Pulmonary artery endothelial cell (primary cell): ENCODE measurements around the gene ROCK2. TPM values are rescaled to one million over a fixed set of nuclear protein-coding genes. Genes with fewer than 3 reads are reported as not detected.
A peak's percentile ranks its signal among the peaks of the same experiment; 100 is the strongest.

Source experiments
- DNase-seq: peaks from one replicate; pipeline ENCODE4 v3.0.0-alpha.2; 2011; ENCODE audit warnings: low read depth, low spot score
- total RNA-seq: library from RNA; depleted of rRNA; stranded (reverse); fragments of >200 nt; gene quantifications from 2 replicates; pipeline ENCODE4 v1.2.3, GENCODE V29; 2014

ROCK2 gene
- total RNA-seq, 1 donor from 2014 or later = 53.4 TPM

GRCh38 chr2:11157296-11157695 lies 187.1 kb downstream of the ROCK2 start:
- DNase-seq = no peak

GRCh38 chr2:11156396-11157075 lies 187.9 kb downstream of the ROCK2 start:
- DNase-seq = no peak

- peak; percentile 49 for DNase-seq
Measured at GRCh38 chr2:11155381-11156035, 188.9 kb downstream of the ROCK2 start, which contains the start of gene SLC66A3. Gene SLC66A3, plus strand, starts transcription at chr2:11155467. Its CDS starts 80 bp downstream, at chr2:11155547.

GRCh38 chr2:11154923-11155380 lies 189.5 kb downstream of the ROCK2 start:
- DNase-seq = peak; percentile 77

GRCh38 chr2:11154016-11154922 lies 190.2 kb downstream of the ROCK2 start:
- no peak for DNase-seq

- no peak for DNase-seq
Measured at GRCh38 chr2:11152591-11152990, 191.8 kb downstream of the ROCK2 start.

GRCh38 chr2:11147263-11147662 lies 197.2 kb downstream of the ROCK2 start:
- DNase-seq = no peak

- no peak for DNase-seq
Measured at GRCh38 chr2:11146076-11146475, 198.4 kb downstream of the ROCK2 start.

- DNase-seq = no peak
Measured at GRCh38 chr2:11145350-11145749, 199.1 kb downstream of the ROCK2 start.

GRCh38 chr2:11144738-11145079 lies 199.7 kb downstream of the ROCK2 start:
- DNase-seq = no peak

- no peak for DNase-seq
Measured at GRCh38 chr2:11144077-11144737, 200.2 kb downstream of the ROCK2 start.

- no peak for DNase-seq
Measured at GRCh38 chr2:11142987-11143386, 201.4 kb downstream of the ROCK2 start.

- DNase-seq = no peak
Measured at GRCh38 chr2:11142330-11142729, 202.1 kb downstream of the ROCK2 start.

- no peak for DNase-seq
Measured at GRCh38 chr2:11141319-11141718, 203.1 kb downstream of the ROCK2 start.

- DNase-seq = no peak
Measured at GRCh38 chr2:11140492-11140891, 203.9 kb downstream of the ROCK2 start.

GRCh38 chr2:11134349-11134748 lies 210.1 kb downstream of the ROCK2 start:
- no peak for DNase-seq

- no peak for DNase-seq
Measured at GRCh38 chr2:11133936-11134320, 210.5 kb downstream of the ROCK2 start.

- no peak for DNase-seq
Measured at GRCh38 chr2:11133238-11133935, 211.0 kb downstream of the ROCK2 start.

GRCh38 chr2:11132036-11132671 lies 212.3 kb downstream of the ROCK2 start:
- no peak for DNase-seq

- no peak for DNase-seq
Measured at GRCh38 chr2:11131166-11131920, 213.1 kb downstream of the ROCK2 start.
